K562 (cell line): ENCODE data around the gene TDRD3.

Experiments
- BRCA1 ChIP-seq, 2 experiments: fragments of 450-650 bp in 1 of 2; sonication (generic) in 1 of 2; formaldehyde crosslinking in 1 of 2; IDR thresholded peaks; 2 replicates each; pipeline versions ENCODE4 v1.5.0 to v1.6.1; 2017 to 2020; ENCODE audit warnings: mild to moderate bottlenecking in 1 of 2, missing genetic modification reagents in 1 of 2
- POLR2A ChIP-seq: fragments of 450-650 bp; conservative IDR thresholded peaks from 2 replicates; pipeline ENCODE4 v1.6.1; 2016
- SOX6 ChIP-seq: fragments of 450-650 bp; IDR thresholded peaks from 2 replicates; pipeline ENCODE4 v1.6.1; 2014; ENCODE audit warnings: mild to moderate bottlenecking
- SP1 ChIP-seq: sonication (generic); formaldehyde crosslinking; IDR thresholded peaks from 2 replicates; pipeline ENCODE4 v1.8.1; 2022; ENCODE audit warnings: mild to moderate bottlenecking, missing genetic modification reagents
- STAG1 ChIP-seq: sonication (generic); formaldehyde crosslinking; IDR thresholded peaks from 2 replicates; pipeline ENCODE4 v1.5.0; 2020; ENCODE audit warnings: missing genetic modification reagents, borderline replicate concordance
- ZKSCAN8 ChIP-seq: fragments of 200-800 bp; sonication (Bioruptor generic); IDR thresholded peaks from 2 replicates; pipeline ENCODE4 v1.6.1; 2016; ENCODE audit warnings: missing genetic modification characterization, missing compliant biosample characterization

- TF ChIP-seq POLR2A (no peak), SP1 (no peak), BRCA1 (IDR thresholded peaks at IDR 0.05) (no peak), BRCA1 (CRISPR knock-in tag; IDR thresholded peaks at IDR 0.05) (no peak), ZKSCAN8 (CRISPR knock-in tag) (no peak), SOX6 (no peak), STAG1 (CRISPR knock-in tag) (no peak)
Observed at GRCh38 chr13:60492187-60492586, 95.2 kb downstream of the TDRD3 start.
